Activated CD4-positive, alpha-beta memory T cell treated with anti-CD3 and anti-CD28 coated beads, Interleukin-2, amount 10 ng/mL, durations not matched to agents 7 days and 5 days (primary cell): ENCODE measurements around the gene CCDC78. TPM values are rescaled to one million over a fixed set of nuclear protein-coding genes. Genes with fewer than 3 reads are reported as not detected.
A peak's percentile ranks its signal among the peaks of the same experiment; 100 is the strongest.

ENCODE experiments used
- CTCF ChIA-PET: fragments of 350-600 bp; sonication (Branson Sonifier 250); formaldehyde crosslinking; loops from one replicate; lab custom pipeline; 2021; ENCODE audit warnings: antibody characterized with exemption, inconsistent platforms; lab: Charles Lee
- POLR2A ChIA-PET: fragments of 350-600 bp; sonication (Branson Sonifier 250); formaldehyde crosslinking; loops from one replicate; lab custom pipeline; 2021; ENCODE audit warnings: antibody characterized with exemption; lab: Charles Lee
- DNase-seq: peaks from one replicate; pipeline ENCODE4 v3.0.0-alpha.2; 2020
- H3K27ac Mint-ChIP-seq: one replicate; pipeline ENCODE4 v1.8.0; 2021; ENCODE audit warnings: mild to moderate bottlenecking, mixed read lengths
- H3K27me3 Mint-ChIP-seq: one replicate; pipeline ENCODE4 v1.8.0; 2021; ENCODE audit warnings: mixed read lengths
- H3K36me3 Mint-ChIP-seq: one replicate; pipeline ENCODE4 v1.8.0; 2021; ENCODE audit warnings: low read depth, mixed read lengths
- H3K4me1 Mint-ChIP-seq: one replicate; pipeline ENCODE4 v1.8.0; 2021; ENCODE audit warnings: mixed read lengths
- H3K4me3 Mint-ChIP-seq: one replicate; pipeline ENCODE4 v1.8.0; 2021; ENCODE audit warnings: mild to moderate bottlenecking, mixed read lengths
- H3K9me3 Mint-ChIP-seq: one replicate; pipeline ENCODE4 v1.8.0; 2021; ENCODE audit warnings: mixed read lengths
- total RNA-seq, 2 experiments: library from RNA; stranded (reverse); gene quantifications; one replicate each; pipeline ENCODE4 v1.2.3, GENCODE V29; 2021

CCDC78 gene
- total RNA-seq, 2 experiments from 2014 or later = 1.9 to 2.3 TPM

- H3K27ac Mint-ChIP-seq = no peak overlapping the region
- H3K9me3 Mint-ChIP-seq = no peaks in the 10 kb centered on the region
- peaks cover 21% of the 10 kb centered on the region for H3K36me3 Mint-ChIP-seq
- no peaks in the 10 kb centered on the region for H3K27me3 Mint-ChIP-seq
- H3K4me1 Mint-ChIP-seq = peaks cover 21% of the 10 kb centered on the region
- ChIA-PET CTCF (interaction anchor here (1.4 kb wide), 1 partner anchor 54 kb away, joined by 3 read pairs; no protein-coding TSS in a partner anchor), POLR2A (interaction anchor here (1.6 kb wide), 1 partner anchor 11 kb away, joined by 6 read pairs; the partner anchor contains the start of gene ANTKMT)
- DNase-seq = no peak
- no peak overlapping the region for H3K4me3 Mint-ChIP-seq
These were observed 6.1 kb upstream of the CCDC78 start for GRCh38 chr16:732332-732731.

GRCh38 chr16:730666-731509 is 4.6 kb upstream of the CCDC78 start:
- ChIA-PET POLR2A (interaction anchor here (0.9 to 1.3 kb wide), 4 partner anchors 9 to 57 kb away, joined by 3 to 4 read pairs (median 4); partner anchors contain the start of genes CHTF18, CIAO3 and RPUSD1), CTCF (interaction anchor here (0.8 to 1.4 kb wide), 2 partner anchors 56 to 173 kb away, joined by 3 read pairs; no protein-coding TSS in a partner anchor)
- Mint-ChIP-seq H3K4me3 (no peak overlapping the region), H3K9me3 (no peaks in the 10 kb centered on the region), H3K36me3 (peaks cover 13% of the 10 kb centered on the region), H3K4me1 (peaks cover 12% of the 10 kb centered on the region), H3K27ac (no peak overlapping the region), H3K27me3 (no peaks in the 10 kb centered on the region)
- no peak for DNase-seq

- CTCF ChIA-PET = no interaction called here
- H3K27me3 Mint-ChIP-seq = no peaks in the 10 kb centered on the region
- H3K4me1 Mint-ChIP-seq = peaks cover 3% of the 10 kb centered on the region
- H3K4me3 Mint-ChIP-seq = no peak overlapping the region
- H3K9me3 Mint-ChIP-seq = no peaks in the 10 kb centered on the region
- H3K36me3 Mint-ChIP-seq = peaks cover 9% of the 10 kb centered on the region
- no peak overlapping the region for H3K27ac Mint-ChIP-seq
- DNase-seq = no peak
- POLR2A ChIA-PET = interaction anchor here (0.7 to 1.3 kb wide), 5 partner anchors 10 to 58 kb away, joined by 3 to 4 read pairs (median 4); partner anchors contain the start of genes CHTF18, CIAO3 and RPUSD1
These were observed 3.8 kb upstream of the CCDC78 start for GRCh38 chr16:729768-730665.

DNA sequence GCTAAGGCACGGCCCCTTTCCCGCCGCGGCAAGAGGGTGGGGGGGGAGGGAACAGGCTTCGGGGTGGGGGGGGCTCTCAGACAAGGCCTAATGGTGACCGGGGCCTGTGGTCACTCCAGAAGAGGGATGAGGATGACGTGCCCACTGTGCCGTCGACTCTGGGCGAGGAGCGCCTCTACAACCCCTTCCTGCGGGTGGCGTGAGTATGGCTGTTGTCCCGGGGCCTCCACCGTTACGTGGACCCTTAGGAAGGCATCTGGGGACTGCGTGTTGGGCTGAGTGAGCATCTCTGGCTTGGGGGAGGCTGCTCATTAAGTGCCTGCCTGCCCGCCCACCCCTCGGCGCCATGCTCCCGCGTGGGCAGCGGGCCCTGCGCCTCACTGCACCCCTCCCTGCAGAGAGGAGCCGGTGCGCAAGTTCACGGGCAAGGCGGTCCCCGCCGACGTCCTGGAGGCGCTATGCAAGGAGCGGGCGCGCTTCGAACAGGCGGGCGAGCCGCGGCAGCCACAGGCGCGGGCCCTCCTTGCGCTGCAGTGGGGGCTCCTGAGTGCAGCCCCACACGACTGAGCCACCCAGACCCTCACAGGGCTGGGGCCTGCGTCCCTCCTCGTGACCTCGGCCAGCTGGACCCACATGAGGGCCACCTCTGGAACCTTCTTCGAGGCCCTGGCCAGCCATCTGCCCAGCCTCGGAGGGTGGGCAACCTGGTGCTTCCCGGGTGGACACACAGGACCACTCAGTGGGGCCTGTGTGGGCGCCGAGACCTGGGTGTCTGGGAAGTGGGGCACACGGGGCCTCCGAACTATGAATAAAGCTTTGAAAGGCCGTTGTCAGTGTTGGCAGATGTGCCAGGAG is 2.9 kb upstream of the CCDC78 start:
- Mint-ChIP-seq H3K36me3 (peaks cover 4% of the 10 kb centered on the region), H3K4me3 (no peak overlapping the region), H3K9me3 (no peaks in the 10 kb centered on the region), H3K4me1 (peaks cover 3% of the 10 kb centered on the region), H3K27ac (no peak overlapping the region), H3K27me3 (no peaks in the 10 kb centered on the region)
- no peak for DNase-seq
- ChIA-PET CTCF (interaction anchor here (1.9 kb wide), 1 partner anchor 12 kb away, joined by 9 read pairs; the partner anchor contains the start of gene CIAO3), POLR2A (interaction anchor here (0.7 to 2.5 kb wide), 4 partner anchors 13 to 59 kb away, joined by 4 to 7 read pairs (median 6); partner anchors contain the start of genes CHTF18, RPUSD1 and WDR24)

DNA sequence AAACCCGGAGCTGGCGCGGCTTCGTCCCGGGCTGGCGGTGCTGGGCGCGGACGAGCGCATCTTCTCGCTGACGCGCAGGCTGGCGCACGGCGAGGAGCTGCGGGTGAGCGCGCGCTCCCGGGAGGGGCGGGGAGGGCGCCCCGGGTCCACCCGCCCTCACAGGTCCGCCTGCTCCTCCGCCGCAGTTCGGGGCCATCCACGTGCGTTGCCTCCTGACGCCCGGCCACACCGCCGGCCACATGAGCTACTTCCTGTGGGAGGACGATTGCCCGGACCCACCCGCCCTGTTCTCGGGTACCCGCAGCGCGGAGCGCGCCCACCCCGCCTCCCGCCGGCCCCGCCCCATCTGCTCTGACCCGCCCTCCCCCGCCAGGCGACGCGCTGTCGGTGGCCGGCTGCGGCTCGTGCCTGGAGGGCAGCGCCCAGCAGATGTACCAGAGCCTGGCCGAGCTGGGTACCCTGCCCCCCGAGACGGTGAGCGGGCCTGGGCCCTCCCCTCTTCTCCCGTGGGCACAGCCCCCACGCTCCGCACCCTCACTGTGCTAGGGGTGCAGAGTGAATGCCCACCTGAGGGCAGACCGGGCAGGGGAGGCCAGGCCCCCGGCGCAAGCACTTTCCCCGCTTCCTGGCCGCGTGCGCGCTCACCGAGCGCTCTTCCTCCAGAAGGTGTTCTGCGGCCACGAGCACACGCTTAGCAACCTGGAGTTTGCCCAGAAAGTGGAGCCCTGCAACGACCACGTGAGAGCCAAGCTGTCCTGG is 2.1 kb upstream of the CCDC78 start:
- Mint-ChIP-seq H3K36me3 (peaks cover 4% of the 10 kb centered on the region), H3K9me3 (no peaks in the 10 kb centered on the region), H3K27ac (no peak overlapping the region), H3K27me3 (no peaks in the 10 kb centered on the region), H3K4me1 (peaks cover 3% of the 10 kb centered on the region), H3K4me3 (no peak overlapping the region)
- ChIA-PET POLR2A (interaction anchor here (0.7 to 2.5 kb wide), 6 partner anchors 8 to 60 kb away, joined by 4 to 7 read pairs (median 6); partner anchors contain the start of genes CHTF18, CIAO3, RPUSD1 and WDR24), CTCF (interaction anchor here (1.3 to 1.9 kb wide), 3 partner anchors 13 to 18 kb away, joined by 4 to 9 read pairs (median 4); partner anchors contain the start of gene CIAO3)
- peak; percentile 64 for DNase-seq

GRCh38 chr16:727291-727977 is 1.2 kb upstream of the CCDC78 start:
- no peaks in the 10 kb centered on the region for H3K27me3 Mint-ChIP-seq
- ChIA-PET CTCF (interaction anchor here (1.3 to 1.9 kb wide), 4 partner anchors 14 to 24 kb away, joined by 3 to 9 read pairs (median 4); partner anchors contain the start of gene CIAO3), POLR2A (interaction anchor here (1.1 to 2.5 kb wide), 5 partner anchors 9 to 37 kb away, joined by 3 to 7 read pairs (median 7); partner anchors contain the start of genes CIAO3 and WDR24)
- peak; percentile 46 for DNase-seq
- peak overlapping the region; percentile 46 for H3K4me3 Mint-ChIP-seq
- no peak overlapping the region for H3K27ac Mint-ChIP-seq
- H3K36me3 Mint-ChIP-seq = no peaks in the 10 kb centered on the region
- H3K9me3 Mint-ChIP-seq = no peaks in the 10 kb centered on the region
- H3K4me1 Mint-ChIP-seq = peaks cover 3% of the 10 kb centered on the region

DNA sequence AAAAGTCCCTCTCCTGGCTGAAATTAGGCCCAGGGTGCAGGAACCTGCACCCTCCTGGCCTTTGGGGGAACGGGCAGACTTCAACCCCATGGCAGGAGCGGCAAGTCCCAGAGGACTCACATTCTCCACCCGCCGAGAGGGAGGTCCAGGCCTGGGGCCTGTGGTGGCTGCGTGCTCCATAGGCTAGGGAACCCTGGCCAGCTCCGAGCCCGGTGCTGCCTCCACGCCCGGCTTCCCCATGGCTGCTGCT is 130 bp downstream of the CCDC78 start:
- no peak for DNase-seq
- ChIA-PET CTCF (interaction anchor here (1.8 to 2.2 kb wide), 2 partner anchors 10 to 13 kb away, joined by 8 to 12 read pairs; no protein-coding TSS in a partner anchor), POLR2A (interaction anchor here (0.7 to 2.3 kb wide), 3 partner anchors 10 to 37 kb away, joined by 3 to 15 read pairs (median 3); partner anchors contain the start of gene METRN)
- H3K4me1 Mint-ChIP-seq = peaks cover 3% of the 10 kb centered on the region
- no peak overlapping the region for H3K27ac Mint-ChIP-seq
- no peaks in the 10 kb centered on the region for H3K36me3 Mint-ChIP-seq
- H3K9me3 Mint-ChIP-seq = no peaks in the 10 kb centered on the region
- no peaks in the 10 kb centered on the region for H3K27me3 Mint-ChIP-seq
- H3K4me3 Mint-ChIP-seq = no peak overlapping the region

DNA sequence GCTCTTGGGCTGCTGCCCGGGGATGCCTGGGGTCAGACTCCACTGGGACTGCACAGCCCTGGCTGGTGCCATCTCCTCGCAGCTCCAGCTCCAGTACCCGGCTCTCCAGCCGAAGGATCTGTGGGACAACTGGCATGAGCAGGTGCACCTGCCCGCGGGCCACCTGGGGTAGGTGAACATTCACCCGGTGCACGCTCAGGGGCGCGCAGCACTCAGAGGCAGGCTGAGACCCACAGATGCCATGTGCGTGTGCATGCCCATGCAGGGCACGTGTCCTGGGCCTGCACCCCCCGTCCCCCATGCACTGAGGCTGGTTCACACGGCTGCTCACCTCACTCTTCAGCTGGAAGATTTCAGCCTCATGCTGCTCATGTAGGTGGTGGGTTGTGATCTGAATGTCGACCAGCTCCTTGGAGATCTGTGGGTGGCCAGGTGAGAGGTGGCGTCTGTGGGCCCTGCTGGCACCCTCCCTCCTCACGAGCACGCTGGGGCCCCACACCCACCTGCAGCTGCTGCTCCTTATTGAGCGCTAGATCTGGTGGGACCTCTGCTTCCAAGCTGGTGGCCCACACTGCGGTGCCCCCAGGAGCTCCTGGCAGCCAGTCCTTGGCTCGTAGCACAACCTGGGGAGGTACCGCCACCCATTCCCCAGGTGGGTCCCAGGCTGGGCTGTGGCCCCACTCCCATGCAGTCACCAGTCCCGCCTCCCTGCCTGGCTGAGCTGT is 618 bp downstream of the CCDC78 start:
- no peak for DNase-seq
- ChIA-PET CTCF (interaction anchor here (1.8 to 2.2 kb wide), 2 partner anchors 10 to 13 kb away, joined by 8 to 12 read pairs; no protein-coding TSS in a partner anchor), POLR2A (interaction anchor here (0.7 to 2.3 kb wide), 4 partner anchors 10 to 36 kb away, joined by 3 to 15 read pairs (median 4); partner anchors contain the start of genes CIAO3 and METRN)
- Mint-ChIP-seq H3K4me3 (no peak overlapping the region), H3K36me3 (no peaks in the 10 kb centered on the region), H3K9me3 (no peaks in the 10 kb centered on the region), H3K4me1 (peaks cover 4% of the 10 kb centered on the region), H3K27me3 (no peaks in the 10 kb centered on the region), H3K27ac (no peak overlapping the region)

- Mint-ChIP-seq H3K36me3 (no peaks in the 10 kb centered on the region), H3K4me1 (peaks cover 10% of the 10 kb centered on the region), H3K27ac (no peak overlapping the region), H3K4me3 (no peak overlapping the region), H3K27me3 (no peaks in the 10 kb centered on the region), H3K9me3 (no peaks in the 10 kb centered on the region)
- DNase-seq = no peak
- ChIA-PET CTCF (interaction anchor here (1.8 to 2.2 kb wide), 2 partner anchors 11 to 12 kb away, joined by 8 to 12 read pairs; no protein-coding TSS in a partner anchor), POLR2A (interaction anchor here (1.3 to 2.3 kb wide), 4 partner anchors 9 to 35 kb away, joined by 3 to 15 read pairs (median 5); partner anchors contain the start of genes CIAO3 and METRN)
These were observed 1.2 kb downstream of the CCDC78 start for GRCh38 chr16:725041-725376.
